SKM-1 treated with dmso at 0.1 percent for 144 hours (cell line): ENCODE measurements around the gene RERE.
"Not testable (repeated sequence)": the region's sequence is repeated elsewhere in the genome, so short reads cannot be mapped to it uniquely, and the experiment has no call there.

Source experiments
- DNase-seq: peaks from one replicate; lab custom pipeline; 2025; ENCODE audit not compliant: unreplicated experiment; lab: John Stamatoyannopoulos, UW

RERE gene

GRCh38 chr1:8392522-8392921 is 424.9 kb downstream of the RERE start:
- DNase-seq: no peak

- no peak for DNase-seq
Measured at GRCh38 chr1:8390707-8391106, 426.7 kb downstream of the RERE start.

- no peak for DNase-seq
Measured at GRCh38 chr1:8389958-8390535, 427.4 kb downstream of the RERE start.

- no peak for DNase-seq
Measured at GRCh38 chr1:8388732-8389562, 428.5 kb downstream of the RERE start.

GRCh38 chr1:8386247-8386646 is 431.2 kb downstream of the RERE start:
- DNase-seq: no peak

- DNase-seq: no peak
Measured at GRCh38 chr1:8384577-8384976, 432.9 kb downstream of the RERE start.

- no peak for DNase-seq
Measured at GRCh38 chr1:8384088-8384487, 433.4 kb downstream of the RERE start.

- DNase-seq: peak; percentile 70
Measured at GRCh38 chr1:8382608-8383505, 434.6 kb downstream of the RERE start.

GRCh38 chr1:8382051-8382505 is 435.4 kb downstream of the RERE start:
- no peak for DNase-seq

GRCh38 chr1:8381618-8382017 is 435.8 kb downstream of the RERE start:
- DNase-seq: no peak

- not testable (repeated sequence) for DNase-seq
Measured at GRCh38 chr1:8380310-8380709, 437.1 kb downstream of the RERE start.

GRCh38 chr1:8379513-8380186 is 437.8 kb downstream of the RERE start:
- no peak for DNase-seq

GRCh38 chr1:8378981-8379470 is 438.4 kb downstream of the RERE start:
- DNase-seq: no peak

- DNase-seq: peak; percentile 35
Measured at GRCh38 chr1:8378178-8378577, 439.3 kb downstream of the RERE start.

- no peak for DNase-seq
Measured at GRCh38 chr1:8377271-8377981, 440.0 kb downstream of the RERE start.

- DNase-seq: no peak
Measured at GRCh38 chr1:8376358-8376840, 441.0 kb downstream of the RERE start.

GRCh38 chr1:8374812-8375211 is 442.6 kb downstream of the RERE start:
- DNase-seq: no peak

- DNase-seq: no peak
Measured at GRCh38 chr1:8374356-8374755, 443.1 kb downstream of the RERE start.

- DNase-seq: no peak
Measured at GRCh38 chr1:8373581-8374241, 443.7 kb downstream of the RERE start.
